Activated CD4-positive, alpha-beta T cell treated with anti-CD3 and anti-CD28 coated beads, Interleukin-10, Interleukin-2, amounts not matched to agents 100 ng/mL and 50 ng/mL, durations not matched to agents 16 hours and 8 hours (primary cell): Measurements from ENCODE around the gene ZCCHC2.

ENCODE experiments used
- DNase-seq: peaks from one replicate; pipeline ENCODE4 v3.0.0-alpha.2; 2020

ZCCHC2 gene

GRCh38 chr18:62583376-62583775 is 60.6 kb downstream of the ZCCHC2 start:
- DNase-seq: no peak

- DNase-seq: peak; percentile 92
Measured at GRCh38 chr18:62584241-62585120, 61.7 kb downstream of the ZCCHC2 start.

GRCh38 chr18:62585274-62586150 is 62.7 kb downstream of the ZCCHC2 start:
- DNase-seq: peak; percentile 40

GRCh38 chr18:62586151-62586774 is 63.4 kb downstream of the ZCCHC2 start:
- DNase-seq: peak; percentile 93

- DNase-seq: peak; percentile 15
Measured at GRCh38 chr18:62586781-62587487, 64.1 kb downstream of the ZCCHC2 start.

- no peak for DNase-seq
Measured at GRCh38 chr18:62587689-62588088, 64.9 kb downstream of the ZCCHC2 start.

- DNase-seq: no peak
Measured at GRCh38 chr18:62588217-62588616, 65.4 kb downstream of the ZCCHC2 start.

GRCh38 chr18:62590799-62591590 is 68.2 kb downstream of the ZCCHC2 start:
- DNase-seq: no peak

GRCh38 chr18:62596145-62597005 is 73.5 kb downstream of the ZCCHC2 start:
- DNase-seq: no peak

- DNase-seq: no peak
Measured at GRCh38 chr18:62601871-62602270, 79.0 kb downstream of the ZCCHC2 start.

- no peak for DNase-seq
Measured at GRCh38 chr18:62602706-62603105, 79.9 kb downstream of the ZCCHC2 start.

GRCh38 chr18:62603211-62603610 is 80.4 kb downstream of the ZCCHC2 start:
- no peak for DNase-seq

- no peak for DNase-seq
Measured at GRCh38 chr18:62603979-62604378, 81.2 kb downstream of the ZCCHC2 start.

GRCh38 chr18:62605685-62606084 is 82.9 kb downstream of the ZCCHC2 start:
- DNase-seq: no peak

- DNase-seq: no peak
Measured at GRCh38 chr18:62606106-62606505, 83.3 kb downstream of the ZCCHC2 start.

- DNase-seq: no peak
Measured at GRCh38 chr18:62607302-62607701, 84.5 kb downstream of the ZCCHC2 start.

GRCh38 chr18:62607708-62608428 is 85.0 kb downstream of the ZCCHC2 start:
- DNase-seq: no peak

GRCh38 chr18:62609764-62610163 is 86.9 kb downstream of the ZCCHC2 start:
- DNase-seq: no peak

GRCh38 chr18:62610351-62610700 is 87.5 kb downstream of the ZCCHC2 start:
- no peak for DNase-seq
